Karpas-422 (cell line): ENCODE measurements around the gene STK32B. TPM values are rescaled to one million over a fixed set of nuclear protein-coding genes. Genes with fewer than 3 reads are reported as not detected.

Experiments
- DNase-seq: peaks from one replicate; pipeline ENCODE4 v3.0.0-alpha.2; 2015
- H2AFZ ChIP-seq: fragments of 200-600 bp; sonication (generic); 2 replicates; pipeline ENCODE4 v1.6.1; 2014; ENCODE audit warnings: antibody characterized with exemption, low read length, mixed read lengths
- H3K27ac ChIP-seq: fragments of 200-600 bp; sonication (generic); 2 replicates; pipeline ENCODE4 v1.5.1; 2014; ENCODE audit warnings: mild to moderate bottlenecking, low read length, moderate library complexity
- H3K27me3 ChIP-seq: fragments of 200-600 bp; sonication (generic); 2 replicates; pipeline ENCODE4 v1.6.1; 2014; ENCODE audit warnings: low read length, mixed read lengths
- H3K36me3 ChIP-seq: fragments of 200-600 bp; sonication (generic); 2 replicates; pipeline ENCODE4 v1.6.1; 2014; ENCODE audit warnings: low read length, mixed read lengths; ENCODE audit not compliant: insufficient read depth
- H3K4me1 ChIP-seq: fragments of 200-600 bp; sonication (generic); 2 replicates; pipeline ENCODE4 v1.6.1; 2014; ENCODE audit warnings: mild to moderate bottlenecking, low read length, mixed read lengths
- H3K4me2 ChIP-seq: fragments of 200-600 bp; sonication (generic); 2 replicates; pipeline ENCODE4 v1.6.1; 2014; ENCODE audit warnings: low read length, low read depth, mild to moderate bottlenecking; ENCODE audit not compliant: poor library complexity, severe bottlenecking
- H3K4me3 ChIP-seq: fragments of 200-600 bp; sonication (generic); 2 replicates; pipeline ENCODE4 v1.5.1; 2014; ENCODE audit warnings: mild to moderate bottlenecking, antibody characterized with exemption, low read length, mixed read lengths
- H3K79me2 ChIP-seq: fragments of 200-600 bp; sonication (generic); 2 replicates; pipeline ENCODE4 v1.6.1; 2014; ENCODE audit warnings: mild to moderate bottlenecking, low read length, mixed read lengths
- H3K9ac ChIP-seq: fragments of 200-600 bp; sonication (generic); 2 replicates; pipeline ENCODE4 v1.6.0; 2014; ENCODE audit warnings: low read length
- H3K9me2 ChIP-seq: fragments of 200-600 bp; sonication (generic), shearing (Covaris generic); replicated peaks from 2 replicates; pipeline ENCODE4 v1.6.0; 2014; ENCODE audit warnings: mild to moderate bottlenecking, low read length, moderate library complexity; ENCODE audit not compliant: insufficient read depth
- H3K9me3 ChIP-seq: fragments of 300-700, 200-600 bp; sonication (generic); 2 replicates; pipeline ENCODE4 v1.6.1; 2014; ENCODE audit warnings: low read length, mixed read lengths
- H4K20me1 ChIP-seq: fragments of 200-600 bp; sonication (generic); 2 replicates; pipeline ENCODE4 v1.6.1; 2014; ENCODE audit warnings: mild to moderate bottlenecking, antibody characterized with exemption, low read length, low read depth; ENCODE audit not compliant: insufficient read depth
- total RNA-seq: library from RNA; depleted of rRNA; stranded (reverse); fragments of >200 nt; shearing (Covaris generic); gene quantifications from 2 replicates; pipeline ENCODE4 v1.2.3, GENCODE V29; 2014; ENCODE audit warnings: low replicate concordance

The STK32B gene
- total RNA-seq, 1 experiment from 2014 or later, result not detected

- Histone ChIP-seq H3K27me3 (no peaks in the 10 kb centered on the region), H3K27ac (no peak overlapping the region), H3K36me3 (no peaks in the 10 kb centered on the region), H3K9ac (no peak overlapping the region), H3K9me3 (no peaks in the 10 kb centered on the region), H3K9me2 (no peaks in the 10 kb centered on the region), H3K4me3 (no peak overlapping the region), H3K4me2 (no peak overlapping the region), H4K20me1 (no peaks in the 10 kb centered on the region), H3K79me2 (no peaks in the 10 kb centered on the region), H3K4me1 (no peaks in the 10 kb centered on the region), H2AFZ (no peak overlapping the region)
- no peak for DNase-seq
Measured at GRCh38 chr4:5524446-5525299, 473.4 kb downstream of the STK32B start.

GRCh38 chr4:5526080-5526846, 475.0 kb downstream of the STK32B start:
- Histone ChIP-seq H3K9ac (no peak overlapping the region), H3K9me2 (no peaks in the 10 kb centered on the region), H3K36me3 (no peaks in the 10 kb centered on the region), H3K4me3 (no peak overlapping the region), H3K4me1 (no peaks in the 10 kb centered on the region), H3K27ac (no peak overlapping the region), H4K20me1 (no peaks in the 10 kb centered on the region), H3K4me2 (no peak overlapping the region), H3K9me3 (no peaks in the 10 kb centered on the region), H3K27me3 (no peaks in the 10 kb centered on the region), H3K79me2 (no peaks in the 10 kb centered on the region), H2AFZ (no peak overlapping the region)
- DNase-seq, result no peak

GRCh38 chr4:5527211-5527610, 475.9 kb downstream of the STK32B start:
- H3K4me2 ChIP-seq, result no peak overlapping the region

GRCh38 chr4:5528031-5528436, 476.8 kb downstream of the STK32B start:
- Histone ChIP-seq H3K4me1 (no peaks in the 10 kb centered on the region), H3K9me3 (no peaks in the 10 kb centered on the region), H3K27ac (no peak overlapping the region), H4K20me1 (no peaks in the 10 kb centered on the region), H3K4me3 (no peak overlapping the region), H3K9ac (no peak overlapping the region), H2AFZ (no peak overlapping the region), H3K27me3 (no peaks in the 10 kb centered on the region), H3K4me2 (no peak overlapping the region), H3K36me3 (no peaks in the 10 kb centered on the region), H3K79me2 (no peaks in the 10 kb centered on the region), H3K9me2 (no peaks in the 10 kb centered on the region)
- no peak for DNase-seq

More at GRCh38 chr4:5527211-5527610, 475.9 kb downstream of the STK32B start:
- Histone ChIP-seq H3K4me3 (no peak overlapping the region), H2AFZ (no peak overlapping the region), H3K4me1 (no peaks in the 10 kb centered on the region), H3K36me3 (no peaks in the 10 kb centered on the region), H3K9ac (no peak overlapping the region), H3K9me3 (no peaks in the 10 kb centered on the region), H3K27ac (no peak overlapping the region), H3K79me2 (no peaks in the 10 kb centered on the region), H4K20me1 (no peaks in the 10 kb centered on the region), H3K27me3 (no peaks in the 10 kb centered on the region), H3K9me2 (no peaks in the 10 kb centered on the region)
- DNase-seq, result no peak

- Histone ChIP-seq H3K27ac (no peak overlapping the region), H3K4me3 (no peak overlapping the region), H3K79me2 (no peaks in the 10 kb centered on the region), H3K9ac (no peak overlapping the region), H3K4me2 (no peak overlapping the region), H3K27me3 (no peaks in the 10 kb centered on the region), H3K36me3 (no peaks in the 10 kb centered on the region), H3K9me2 (no peaks in the 10 kb centered on the region), H4K20me1 (no peaks in the 10 kb centered on the region), H2AFZ (no peak overlapping the region), H3K9me3 (no peaks in the 10 kb centered on the region), H3K4me1 (no peaks in the 10 kb centered on the region)
- DNase-seq, result no peak
Measured at GRCh38 chr4:5532100-5532499, 480.8 kb downstream of the STK32B start.

GRCh38 chr4:5539584-5539983, 488.3 kb downstream of the STK32B start:
- no peaks in the 10 kb centered on the region for H3K9me3 ChIP-seq
- no peaks in the 10 kb centered on the region for H3K4me1 ChIP-seq
- no peak overlapping the region for H2AFZ ChIP-seq
- no peak overlapping the region for H3K9ac ChIP-seq
- H3K36me3 ChIP-seq, result no peaks in the 10 kb centered on the region
- H3K4me3 ChIP-seq, result no peak overlapping the region
- no peak for DNase-seq
- H4K20me1 ChIP-seq, result no peaks in the 10 kb centered on the region
- H3K27ac ChIP-seq, result no peak overlapping the region
- H3K9me2 ChIP-seq, result no peaks in the 10 kb centered on the region
- H3K4me2 ChIP-seq, result no peak overlapping the region
- H3K79me2 ChIP-seq, result no peaks in the 10 kb centered on the region
- H3K27me3 ChIP-seq, result no peaks in the 10 kb centered on the region

- H4K20me1 ChIP-seq, result no peaks in the 10 kb centered on the region
- H3K79me2 ChIP-seq, result no peaks in the 10 kb centered on the region
- no peaks in the 10 kb centered on the region for H3K9me2 ChIP-seq
- H3K4me3 ChIP-seq, result no peak overlapping the region
- H2AFZ ChIP-seq, result no peak overlapping the region
- H3K9me3 ChIP-seq, result no peaks in the 10 kb centered on the region
- no peak for DNase-seq
- no peak overlapping the region for H3K4me2 ChIP-seq
- H3K36me3 ChIP-seq, result no peaks in the 10 kb centered on the region
- H3K27me3 ChIP-seq, result no peaks in the 10 kb centered on the region
- no peaks in the 10 kb centered on the region for H3K4me1 ChIP-seq
- H3K9ac ChIP-seq, result no peak overlapping the region
- no peak overlapping the region for H3K27ac ChIP-seq
Measured at GRCh38 chr4:5541169-5541568, 489.9 kb downstream of the STK32B start.

GRCh38 chr4:5543681-5544080, 492.4 kb downstream of the STK32B start:
- Histone ChIP-seq H2AFZ (no peak overlapping the region), H3K36me3 (no peaks in the 10 kb centered on the region), H3K27me3 (no peaks in the 10 kb centered on the region), H3K9ac (no peak overlapping the region), H4K20me1 (no peaks in the 10 kb centered on the region), H3K79me2 (no peaks in the 10 kb centered on the region), H3K27ac (no peak overlapping the region), H3K9me2 (no peaks in the 10 kb centered on the region), H3K4me1 (no peaks in the 10 kb centered on the region), H3K4me3 (no peak overlapping the region), H3K4me2 (no peak overlapping the region), H3K9me3 (no peaks in the 10 kb centered on the region)
- no peak for DNase-seq
